Thyroid gland (tissue), 4 donors: ENCODE measurements around the gene TANC1.

Source experiments
- CTCF ChIP-seq, 6 experiments: fragments of 200-600 bp in 3 of 6; fragments of 450-650 bp in 3 of 6; sonication (generic) in 3 of 6; IDR thresholded peaks; one replicate each; pipeline ENCODE4 v1.5.1; 2016 to 2019; ENCODE audit warnings: antibody characterized with exemption in 6 of 6, mild to moderate bottlenecking in 2 of 6, inconsistent platforms in 1 of 6, moderate library complexity in 1 of 6
- POLR2A ChIP-seq, 2 donors: fragments of 450-650 bp; IDR thresholded peaks; one replicate each; pipeline ENCODE4 v1.6.1; 2017; ENCODE audit warnings: antibody characterized with exemption in 2 of 2, mild to moderate bottlenecking in 2 of 2, moderate library complexity in 1 of 2

- TF ChIP-seq CTCF (IDR thresholded peaks at IDR 0.05) (no peak), POLR2A (IDR thresholded peaks at IDR 0.05) (no peak)
These were observed 261.9 kb downstream of the TANC1 start for GRCh38 chr2:159230145-159230877.
